HG03520 (cell line): Measurements from ENCODE around the gene GLT8D2.

ENCODE experiments used
- ATAC-seq: cut with Tn5 transposase; IDR thresholded peaks from one replicate; pipeline ENCODE4 v1.9.1; 2021; ENCODE audit warnings: mild to moderate bottlenecking, moderate library complexity; ENCODE audit not compliant: unreplicated experiment

The GLT8D2 gene

GRCh38 chr12:104003596-104003995, 46.4 kb downstream of the GLT8D2 start:
- no peak for ATAC-seq

- no peak for ATAC-seq
Observed at GRCh38 chr12:104002686-104003085, 47.3 kb downstream of the GLT8D2 start.

GRCh38 chr12:104000807-104001434, 49.1 kb downstream of the GLT8D2 start:
- no peak for ATAC-seq

- no peak for ATAC-seq
Observed at GRCh38 chr12:103998976-103999375, 51.0 kb downstream of the GLT8D2 start.

- ATAC-seq = no peak
Observed at GRCh38 chr12:103997286-103997900, 52.6 kb downstream of the GLT8D2 start.

GRCh38 chr12:103996595-103996994, 53.4 kb downstream of the GLT8D2 start:
- no peak for ATAC-seq

GRCh38 chr12:103994235-103994634, 55.8 kb downstream of the GLT8D2 start:
- no peak for ATAC-seq

GRCh38 chr12:103986829-103987228, 63.2 kb downstream of the GLT8D2 start:
- no peak for ATAC-seq

GRCh38 chr12:103978384-103978982, 71.5 kb downstream of the GLT8D2 start:
- ATAC-seq = no peak

- ATAC-seq = no peak
Observed at GRCh38 chr12:103975368-103975767, 74.6 kb downstream of the GLT8D2 start.

- no peak for ATAC-seq
Observed at GRCh38 chr12:103973909-103974308, 76.1 kb downstream of the GLT8D2 start.

GRCh38 chr12:103969391-103969790, 80.6 kb downstream of the GLT8D2 start:
- no peak for ATAC-seq

GRCh38 chr12:103966736-103967135, 83.3 kb downstream of the GLT8D2 start:
- no peak for ATAC-seq

- peak; percentile 90 for ATAC-seq
Observed at GRCh38 chr12:103965590-103966504, 84.1 kb downstream of the GLT8D2 start, which contains the start of gene TDG. TDG (plus strand) TSS chr12:103965872; CDS start chr12:103966038, 166 bp downstream.

GRCh38 chr12:103965255-103965589, 84.8 kb downstream of the GLT8D2 start:
- no peak for ATAC-seq

- no peak for ATAC-seq
Observed at GRCh38 chr12:103964805-103965204, 85.2 kb downstream of the GLT8D2 start.

- ATAC-seq = no peak
Observed at GRCh38 chr12:103962493-103962892, 87.5 kb downstream of the GLT8D2 start.

GRCh38 chr12:103960616-103961227, 89.3 kb downstream of the GLT8D2 start:
- ATAC-seq = no peak

- no peak for ATAC-seq
Observed at GRCh38 chr12:103958621-103959020, 91.4 kb downstream of the GLT8D2 start.

- ATAC-seq = no peak
Observed at GRCh38 chr12:103957865-103958388, 92.1 kb downstream of the GLT8D2 start.
